Retinal pigment epithelial cell (primary cell): Measurements from ENCODE around the gene IL1RN.

Experiments used
- DNase-seq: peaks from one replicate; pipeline ENCODE4 v3.0.0-alpha.2; 2010; ENCODE audit warnings: low read depth
- H3K4me3 ChIP-seq: 2 replicates; pipeline ENCODE4 v1.5.1; 2011; ENCODE audit warnings: mild to moderate bottlenecking, low read length, control low read depth, moderate library complexity
- TF ChIP-seq, protein P1 (sequence below): conservative IDR thresholded peaks from 2 replicates; pipeline ENCODE4 v1.5.1; 2011; ENCODE audit warnings: low read depth, low read length, control low read depth, inconsistent platforms

IL1RN gene

DNA sequence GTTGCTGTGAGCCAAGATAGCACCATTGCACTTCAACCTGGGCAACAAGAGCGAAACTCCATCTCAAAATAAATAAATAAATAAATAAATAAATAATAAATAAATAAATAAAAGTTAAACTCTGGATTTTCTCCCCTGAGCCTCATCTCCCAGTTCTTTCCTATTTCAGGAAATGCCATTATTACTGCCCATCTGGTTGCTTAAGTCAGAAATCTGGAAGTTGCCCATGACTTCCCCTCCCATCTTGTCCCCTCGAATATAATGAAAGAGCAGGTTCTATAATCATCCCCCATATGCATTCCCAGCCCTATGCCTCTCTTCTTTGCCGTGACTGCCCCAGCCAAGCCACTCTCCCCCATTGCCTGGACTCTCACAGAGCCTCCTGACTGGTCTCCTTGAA lies 42.2 kb downstream of the IL1RN start:
- no peak for DNase-seq
- TF ChIP-seq, protein P1, sequence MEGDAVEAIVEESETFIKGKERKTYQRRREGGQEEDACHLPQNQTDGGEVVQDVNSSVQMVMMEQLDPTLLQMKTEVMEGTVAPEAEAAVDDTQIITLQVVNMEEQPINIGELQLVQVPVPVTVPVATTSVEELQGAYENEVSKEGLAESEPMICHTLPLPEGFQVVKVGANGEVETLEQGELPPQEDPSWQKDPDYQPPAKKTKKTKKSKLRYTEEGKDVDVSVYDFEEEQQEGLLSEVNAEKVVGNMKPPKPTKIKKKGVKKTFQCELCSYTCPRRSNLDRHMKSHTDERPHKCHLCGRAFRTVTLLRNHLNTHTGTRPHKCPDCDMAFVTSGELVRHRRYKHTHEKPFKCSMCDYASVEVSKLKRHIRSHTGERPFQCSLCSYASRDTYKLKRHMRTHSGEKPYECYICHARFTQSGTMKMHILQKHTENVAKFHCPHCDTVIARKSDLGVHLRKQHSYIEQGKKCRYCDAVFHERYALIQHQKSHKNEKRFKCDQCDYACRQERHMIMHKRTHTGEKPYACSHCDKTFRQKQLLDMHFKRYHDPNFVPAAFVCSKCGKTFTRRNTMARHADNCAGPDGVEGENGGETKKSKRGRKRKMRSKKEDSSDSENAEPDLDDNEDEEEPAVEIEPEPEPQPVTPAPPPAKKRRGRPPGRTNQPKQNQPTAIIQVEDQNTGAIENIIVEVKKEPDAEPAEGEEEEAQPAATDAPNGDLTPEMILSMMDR: no peak
- no peak overlapping the region for H3K4me3 ChIP-seq

DNA sequence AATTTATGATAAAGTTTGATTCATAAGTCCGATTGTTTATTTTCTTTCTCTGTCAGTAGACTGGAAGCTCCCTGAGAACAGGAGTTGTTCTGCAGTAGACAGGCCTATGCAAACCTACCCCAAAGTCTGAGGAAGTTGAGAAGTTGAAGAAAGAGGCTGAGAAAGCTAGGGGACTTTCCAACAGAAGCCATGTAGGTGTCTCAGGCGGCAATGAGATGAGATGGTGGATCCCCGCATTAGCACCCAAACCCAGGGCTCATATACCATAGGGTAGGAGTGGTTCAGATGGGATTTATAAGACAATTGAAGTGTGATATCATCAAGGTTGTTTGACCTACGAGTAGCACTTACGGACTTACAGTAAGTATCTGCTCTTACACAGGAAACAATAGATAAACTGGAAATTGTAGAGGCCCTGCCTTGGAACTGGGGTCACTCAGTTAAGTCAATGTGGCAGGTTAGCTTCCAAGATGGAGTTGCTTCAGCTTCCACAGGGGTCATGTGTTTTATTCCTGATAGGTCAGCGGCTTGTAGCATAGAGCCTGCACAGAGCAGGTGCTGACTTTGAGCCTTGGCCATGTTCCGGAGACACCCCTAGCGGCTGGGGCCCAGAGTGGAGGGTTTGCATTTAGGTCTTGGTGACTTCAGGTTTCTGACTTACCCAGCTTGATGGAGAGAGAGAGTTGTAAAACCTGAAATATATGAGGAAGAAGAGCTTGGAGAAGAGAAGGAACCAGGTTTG lies 44.1 kb downstream of the IL1RN start:
- TF ChIP-seq, protein P1: no peak
- H3K4me3 ChIP-seq: no peak overlapping the region
- DNase-seq: no peak

DNA sequence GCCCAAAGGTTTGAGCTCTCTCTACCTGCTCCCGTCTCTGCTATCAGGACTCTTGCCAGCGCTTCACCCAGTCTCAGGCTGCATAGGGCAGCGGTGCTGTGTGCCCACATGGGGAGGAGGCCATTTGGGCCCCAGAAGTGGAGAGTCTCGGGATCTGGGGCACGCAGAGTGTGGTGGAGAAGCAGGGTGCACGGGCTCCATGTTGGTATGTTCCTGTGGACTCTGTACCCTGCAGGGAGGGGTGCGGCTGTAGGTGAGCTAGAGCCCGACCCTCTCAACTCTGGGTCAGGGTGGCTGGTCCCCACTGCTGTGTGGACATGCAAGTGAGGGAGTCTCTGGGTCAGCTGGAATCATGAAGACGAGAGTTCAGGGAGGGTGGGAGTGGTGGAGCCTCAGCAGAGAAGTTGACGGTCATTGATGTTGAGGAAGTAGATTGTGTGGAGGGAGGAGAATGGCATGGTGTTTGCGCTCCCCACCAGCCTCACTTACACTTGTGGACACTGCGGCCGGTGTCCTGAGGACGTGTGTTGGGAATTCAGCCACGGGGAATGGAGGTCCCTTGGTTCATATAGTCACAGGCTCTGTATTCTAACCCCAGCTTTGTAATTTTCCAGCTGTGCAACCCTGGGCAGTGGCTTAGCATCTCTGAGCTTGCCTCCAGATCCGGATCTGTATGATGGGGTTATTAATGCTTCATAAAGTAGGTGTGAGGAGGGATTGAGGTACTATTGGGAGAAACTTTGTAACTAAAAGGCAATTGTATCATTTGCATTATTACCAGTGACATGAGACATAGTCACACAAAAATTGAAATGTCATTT lies 45.5 kb downstream of the IL1RN start:
- no peak for DNase-seq
- TF ChIP-seq, protein P1: no peak
- H3K4me3 ChIP-seq: no peak overlapping the region

DNA sequence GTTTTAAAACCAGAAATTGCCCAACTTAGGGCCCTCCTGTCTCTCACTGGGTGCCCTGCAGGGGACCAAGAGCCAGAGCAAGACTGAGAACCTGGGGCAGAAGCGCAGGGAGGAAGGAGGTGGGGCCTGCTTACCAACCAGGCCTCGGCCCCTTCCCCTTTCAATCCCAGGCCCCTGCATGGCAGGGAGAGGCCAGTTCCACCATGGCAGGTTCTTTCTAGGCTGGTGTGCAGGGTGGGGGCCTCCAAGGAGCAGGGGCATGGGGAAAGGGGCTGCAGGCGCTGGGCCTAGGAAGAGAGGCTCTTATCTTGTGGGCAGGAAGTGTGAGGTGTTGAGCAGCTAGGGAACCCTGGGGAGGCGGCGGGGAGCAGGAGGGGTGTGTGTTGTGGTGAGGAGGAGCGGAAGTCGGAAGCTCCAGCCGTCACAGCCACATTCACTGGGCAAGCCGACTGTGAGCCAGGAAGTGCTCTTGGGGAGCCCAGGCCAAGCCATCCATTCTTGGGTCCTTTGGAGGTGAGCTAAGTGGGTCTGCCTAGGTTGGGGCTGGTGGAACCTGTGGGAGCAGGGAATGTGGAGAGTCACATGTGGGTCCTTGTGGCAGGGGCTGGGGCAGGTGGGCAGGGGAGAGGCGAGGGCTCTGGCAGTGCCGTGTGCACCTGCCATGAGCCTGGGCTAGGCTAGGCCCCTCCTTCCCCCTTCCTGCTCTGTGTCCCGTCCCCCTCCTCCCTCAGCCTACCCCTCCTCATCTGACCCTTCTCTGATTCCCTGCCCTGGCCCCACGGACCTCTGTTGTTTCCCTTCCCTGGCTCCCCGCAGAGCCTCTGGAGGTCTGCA lies 46.4 kb downstream of the IL1RN start, which contains the start of gene PSD4:
TSS of gene PSD4 (plus strand) at position 430 of the 834 bp plus-strand sequence. CDS start 8,486 bp downstream, outside the sequence.
- no peak for DNase-seq
- TF ChIP-seq, protein P1: no peak

DNA sequence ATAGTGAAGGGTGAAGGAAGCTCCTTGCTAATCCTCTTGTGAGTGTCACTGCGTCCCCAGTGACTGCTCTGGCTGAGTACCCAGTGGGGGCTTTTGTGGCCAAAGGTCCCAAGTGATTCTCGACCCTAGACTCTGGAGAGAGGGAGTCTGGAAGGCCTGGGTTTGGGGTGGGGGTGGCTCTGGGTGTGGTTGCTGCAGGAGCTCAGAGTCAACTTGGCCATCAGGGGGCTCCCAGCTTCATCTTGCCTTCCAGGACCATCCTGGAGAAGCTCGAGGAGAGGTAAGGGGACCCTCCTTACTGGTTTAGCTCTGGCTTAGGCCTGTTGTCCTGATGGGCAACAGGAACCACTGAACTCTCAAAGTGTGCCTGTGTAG lies 47.0 kb downstream of the IL1RN start:
- no peak overlapping the region for H3K4me3 ChIP-seq
- TF ChIP-seq, protein P1: no peak
- DNase-seq: no peak

More for the DNA sequence above, 46.4 kb downstream of the IL1RN start, which contains the start of gene PSD4:
- no peak within 1 kb of the TSS for H3K4me3 ChIP-seq

DNA sequence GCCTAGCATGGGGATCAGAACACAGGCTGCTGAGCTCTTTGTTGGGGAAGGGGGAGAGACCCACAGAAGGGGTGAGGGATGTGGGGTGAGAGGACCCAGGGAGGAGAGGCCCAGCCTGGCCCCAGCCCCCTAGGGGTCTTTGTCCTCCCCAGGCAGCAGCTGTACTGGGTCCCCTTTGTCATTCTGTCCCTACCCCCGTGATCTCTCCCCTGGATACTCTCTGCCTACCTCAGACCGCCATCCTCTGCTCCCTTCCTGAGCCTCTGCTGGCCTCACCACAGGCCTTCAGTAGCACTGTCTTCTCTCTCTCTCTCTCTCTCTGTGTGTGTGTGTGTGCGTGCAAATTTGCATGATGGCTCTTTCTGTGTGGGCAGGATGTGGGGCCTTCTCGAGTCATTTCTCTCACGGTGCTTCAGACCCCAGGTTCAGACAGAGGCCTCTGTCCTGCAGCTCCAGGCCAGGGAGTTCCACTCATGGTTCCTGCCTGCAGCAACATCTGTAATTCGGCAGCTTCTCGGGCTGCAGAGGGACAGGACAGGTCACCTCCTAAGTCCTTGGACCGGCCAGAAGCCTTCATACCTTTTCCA lies 47.7 kb downstream of the IL1RN start:
- DNase-seq: no peak
- TF ChIP-seq, protein P1: no peak
- no peak overlapping the region for H3K4me3 ChIP-seq
